ENCODE measurements around the gene UTP11. TPM values are rescaled to one million over a fixed set of nuclear protein-coding genes. Genes with fewer than 3 reads are reported as not detected.
"Not testable (repeated sequence)": the region's sequence is repeated elsewhere in the genome, so short reads cannot be mapped to it uniquely, and the experiment has no call there.

The UTP11 gene
- total and polyA plus RNA-seq, 2 of the 8 experiments (the other 6 are each of a cell fraction or from before 2014, with no cell fraction given): 19.5 to 60.5 TPM

DNA sequence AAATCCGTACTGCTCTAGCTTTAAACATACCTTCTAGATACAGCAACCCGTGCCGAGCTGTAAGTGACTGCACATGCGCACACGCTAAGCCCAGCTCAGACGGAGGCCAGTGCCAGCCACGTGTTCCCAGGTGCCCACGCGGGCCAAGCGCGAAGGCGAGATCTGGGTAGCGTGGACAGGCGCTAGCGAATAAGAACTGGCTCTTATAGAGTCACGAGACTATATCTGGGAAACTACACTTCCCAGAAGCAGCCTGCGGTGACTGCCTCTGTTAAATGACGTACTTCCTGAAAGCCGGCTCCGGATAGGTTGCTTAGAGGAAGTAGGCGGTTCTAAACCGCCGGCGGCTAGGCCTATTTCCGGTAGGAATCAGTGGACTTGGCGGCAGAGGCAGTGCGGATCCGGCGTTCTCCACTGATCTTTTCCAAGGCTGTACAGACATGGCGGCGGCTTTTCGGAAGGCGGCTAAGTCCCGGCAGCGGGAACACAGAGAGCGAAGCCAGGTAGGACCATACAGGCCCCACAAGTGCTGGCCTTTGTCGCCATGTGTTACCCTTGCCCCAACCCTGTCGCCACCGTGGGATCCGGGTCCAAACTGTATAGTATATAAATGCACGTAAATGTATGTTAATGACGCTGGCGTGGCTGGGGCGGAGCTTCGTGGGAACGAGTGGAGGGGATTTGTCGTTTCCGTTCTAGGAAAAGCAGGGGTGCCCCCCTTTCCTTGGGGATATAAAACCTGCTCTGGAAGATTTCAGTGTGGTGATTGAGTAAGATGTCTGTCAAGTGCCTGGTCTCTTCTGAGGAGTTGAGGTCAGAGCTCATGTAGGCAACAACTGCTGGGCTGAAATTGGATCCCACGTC lies at the start of gene UTP11 (continued):
- TF ChIP-seq YY1 (IDR thresholded peaks at IDR 0.05; ENCODE audit: low read depth, low read length): peak; percentile 78
- TF ChIP-seq CREB1 (IDR thresholded peaks at IDR 0.05): peak; percentile 94
- no peak for TF ChIP-seq JUN (IDR thresholded peaks at IDR 0.05; ENCODE audit: low read depth, low read length)

DNA sequence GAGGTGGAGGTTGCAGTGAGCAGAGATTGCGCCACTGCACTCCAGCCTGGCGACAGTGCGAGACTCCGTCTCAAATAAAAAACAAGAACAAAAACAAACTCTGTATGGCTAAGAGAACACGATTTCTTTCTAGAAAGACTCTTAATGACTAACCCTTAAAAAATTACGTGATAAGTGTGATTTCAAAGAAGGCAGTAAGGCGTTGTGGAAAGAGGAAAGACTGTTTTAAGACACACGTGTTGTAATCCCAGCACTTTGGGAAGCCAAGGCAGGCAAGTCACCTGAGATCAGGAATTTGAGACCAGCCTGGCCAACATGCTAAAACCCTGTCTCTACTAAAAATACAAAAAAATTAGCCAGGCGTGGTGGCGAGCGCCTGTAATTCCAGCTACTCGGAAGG lies 48.4 kb upstream of the UTP11 start:
- H2AK5ac ChIP-seq (ENCODE audit: low read depth, low read length); H3K4me2 ChIP-seq (ENCODE audit: insufficient read depth in 1 of 2, low read depth in 2 of 2, low read length in 2 of 2); H4K20me1 ChIP-seq (replicated peaks in 1 of 2; ENCODE audit: control insufficient read depth in 1 of 2, insufficient read depth in 2 of 2, low read length in 2 of 2); H2BK20ac ChIP-seq (ENCODE audit: low read length); H3K9me3 ChIP-seq (ENCODE audit: insufficient read depth in 2 of 2, low read depth in 1 of 2, low read length in 1 of 2); H3K79me1 ChIP-seq (ENCODE audit: low read depth, low read length); H3K9ac ChIP-seq (replicated peaks in 1 of 4; ENCODE audit: extremely low read depth in 1 of 4, low read depth in 3 of 4, low read length in 3 of 4); DNase-seq (ENCODE audit: low read depth in 1 of 2, low spot score in 2 of 2); H2BK5ac ChIP-seq (ENCODE audit: low read depth, low read length); H2BK15ac ChIP-seq (ENCODE audit: low read length); H4K91ac ChIP-seq (replicated peaks; ENCODE audit: insufficient read length, low read length); H3K18ac ChIP-seq (ENCODE audit: extremely low read depth, low read length); H4K8ac ChIP-seq (ENCODE audit: extremely low read depth, insufficient read depth, low read length); H3K23me2 ChIP-seq (ENCODE audit: low read depth, low read length); H2AFZ ChIP-seq (ENCODE audit: low read length); FAIRE-seq; H3K27ac ChIP-seq (ENCODE audit: low read depth, low read length); H3K4me3 ChIP-seq (ENCODE audit: extremely low read depth in 1 of 4, insufficient read depth in 2 of 4, low read depth in 3 of 4, low read length in 4 of 4); H3K4ac ChIP-seq (replicated peaks; ENCODE audit: insufficient read length, low read depth, low read length); H2BK12ac ChIP-seq (ENCODE audit: low read depth, low read length); H3K14ac ChIP-seq (ENCODE audit: insufficient read length); H3K23ac ChIP-seq (ENCODE audit: insufficient read length); H3K4me1 ChIP-seq (replicated peaks in 1 of 4; ENCODE audit: control insufficient read depth in 3 of 4, insufficient read depth in 4 of 4, low read length in 3 of 4); H3K79me2 ChIP-seq (ENCODE audit: control insufficient read depth in 1 of 2, insufficient read depth in 2 of 2, low read length in 2 of 2); H2BK120ac ChIP-seq (replicated peaks; ENCODE audit: low read depth, low read length); H3K56ac ChIP-seq (replicated peaks; ENCODE audit: insufficient read length, low read depth, low read length); H4K5ac ChIP-seq (ENCODE audit: insufficient read length, low read depth, low read length); H3K27me3 ChIP-seq (replicated peaks in 1 of 4; ENCODE audit: control insufficient read depth in 3 of 4, extremely low read depth in 1 of 4, insufficient read depth in 3 of 4, low read length in 3 of 4): not testable (repeated sequence)
- 89% methylated on average over 12 of the region's 12 CpGs; no CpG with 5 or more reads in 1 of the 2 experiments for WGBS, 2 experiments (ENCODE audit: extremely low coverage in 1 of 2, insufficient coverage in 1 of 2, insufficient read length in 1 of 2, insufficient replicate concordance in 2 of 2, low coverage in 1 of 2, low lambda C conversion rate in 2 of 2, missing lambda C conversion rate in 1 of 2)
- ChIA-PET POLR2A (ENCODE audit: partially characterized antibody) (interaction anchor here (0.7 to 1.6 kb wide), 3 partner anchors 13 to 105 kb away, joined by 3 to 5 read pairs (median 4); partner anchors contain the start of gene MTF1), CTCF (ENCODE audit: partially characterized antibody) (interaction anchor here (0.8 to 1.2 kb wide), 3 partner anchors 9 to 28 kb away, joined by 3 to 4 read pairs (median 3); no protein-coding TSS in a partner anchor)
- H3K36me3 ChIP-seq (ENCODE audit: control insufficient read depth in 2 of 4, insufficient read depth in 4 of 4, low read length in 3 of 4): peaks cover 17 to 65% (median 39%) of the 10 kb centered on the region in 4 experiments; a peak in 7 of 8 replicates
